GM12878 (cell line): ENCODE data around the gene DGLUCY. TPM values are rescaled to one million over a fixed set of nuclear protein-coding genes. Genes with fewer than 3 reads are reported as not detected.

Experiments
- ATAC-seq: fragments of 200-7000 bp; cut with Tn5 transposase; 3 replicates; pipeline ENCODE4 v1.9.1; 2020; ENCODE audit warnings: mild to moderate bottlenecking, moderate library complexity
- BruUV-seq: library from RNA; stranded (reverse); fragments of 400-500 nt; replicated peaks from 2 replicates; lab custom pipeline; 2021; lab: Mats Ljungman, UMichigan
- CTCF ChIA-PET: fragments of 300-600 bp; sonication (Branson Sonifier 250); formaldehyde crosslinking; extraction: SDS; loops from one replicate; lab custom pipeline; 2021; ENCODE audit warnings: inconsistent platforms; lab: Yijun Ruan, JAX
- POLR2A ChIA-PET: fragments of 350-600 bp; formaldehyde crosslinking; extraction: SDS; loops from one replicate; lab custom pipeline; 2021; ENCODE audit warnings: inconsistent platforms; lab: Charles Lee
- RAD21 ChIA-PET: fragments of 300-600 bp; sonication (Branson Sonifier 250); formaldehyde crosslinking; loops from one replicate; lab custom pipeline; 2023; ENCODE audit warnings: antibody characterized with exemption; ENCODE audit not compliant: unreplicated experiment; lab: Charles Lee
- SMC1A ChIA-PET: fragments of 300-600 bp; sonication (Branson Sonifier 250); formaldehyde crosslinking; loops from one replicate; lab custom pipeline; 2023; ENCODE audit not compliant: unreplicated experiment, uncharacterized antibody; lab: Charles Lee
- DNase-seq: peaks from one replicate; pipeline ENCODE4 v3.0.0-alpha.2; 2011; ENCODE audit warnings: low read depth, low spot score
- FAIRE-seq: peaks from 3 replicates; lab custom pipeline; 2011; peaks lifted over from hg19 to GRCh38; lab: Jason Lieb, UNC
- H2AFZ ChIP-seq: 2 replicates; pipeline ENCODE4 v1.6.0; 2011; ENCODE audit warnings: low read depth, low read length, control low read depth; ENCODE audit not compliant: control insufficient read depth
- H3K27ac ChIP-seq: 2 replicates; pipeline ENCODE4 v1.5.1; 2011; ENCODE audit warnings: control low read depth; ENCODE audit not compliant: control insufficient read depth, insufficient read depth
- H3K27me3 ChIP-seq, 2 experiments: replicated peaks in 1 of 2; 2 replicates each; pipeline versions ENCODE4 v1.6.0 to v1.6.1; 2011; ENCODE audit warnings: low read length in 1 of 2; ENCODE audit not compliant: control insufficient read depth in 2 of 2, insufficient read depth in 2 of 2
- H3K36me3 ChIP-seq, 2 experiments: 2 replicates each; pipeline ENCODE4 v1.5.1; 2011; ENCODE audit warnings: low read length in 1 of 2; ENCODE audit not compliant: control insufficient read depth in 2 of 2, insufficient read depth in 2 of 2
- H3K4me1 ChIP-seq: 2 replicates; pipeline ENCODE4 v1.6.1; 2011; ENCODE audit warnings: mild to moderate bottlenecking, low read length, moderate library complexity, mixed read lengths; ENCODE audit not compliant: control insufficient read depth, insufficient read depth
- H3K4me2 ChIP-seq: 2 replicates; pipeline ENCODE4 v1.6.0; 2011; ENCODE audit warnings: control low read depth; ENCODE audit not compliant: control insufficient read depth, insufficient read depth
- H3K4me3 ChIP-seq: fragments of 200-600 bp; sonication (generic); 2 replicates; pipeline ENCODE4 v1.5.1; 2016
- H3K79me2 ChIP-seq: 2 replicates; pipeline ENCODE4 v1.6.0; 2011; ENCODE audit warnings: low read length; ENCODE audit not compliant: control insufficient read depth, insufficient read depth
- H3K9ac ChIP-seq: 2 replicates; pipeline ENCODE4 v1.8.0; 2011; ENCODE audit warnings: low read length, control low read depth, mixed read lengths; ENCODE audit not compliant: control insufficient read depth, insufficient read depth
- H3K9me3 ChIP-seq: replicated peaks from 3 replicates; pipeline ENCODE4 v1.5.1; 2011; ENCODE audit warnings: mild to moderate bottlenecking, low read length; ENCODE audit not compliant: control insufficient read depth, insufficient read depth
- H4K20me1 ChIP-seq: 2 replicates; pipeline ENCODE4 v1.6.0; 2011; ENCODE audit not compliant: control insufficient read depth, insufficient read depth
- ASH2L ChIP-seq: fragments of 300-600, 200-600 bp; sonication (generic); IDR thresholded peaks from 2 replicates; pipeline ENCODE4 v1.6.1; 2017; ENCODE audit warnings: low read depth, mild to moderate bottlenecking, borderline replicate concordance
- GATAD2B ChIP-seq: fragments of 450-650 bp; conservative IDR thresholded peaks from 2 replicates; pipeline ENCODE4 v1.6.1; 2017; ENCODE audit warnings: low read depth, mild to moderate bottlenecking, moderate library complexity
- MEF2B ChIP-seq: fragments of 450-650 bp; IDR thresholded peaks from 2 replicates; pipeline ENCODE4 v1.6.1; 2018; ENCODE audit warnings: mild to moderate bottlenecking, moderate library complexity; ENCODE audit not compliant: partially characterized antibody, poor library complexity, severe bottlenecking
- MXI1 ChIP-seq: fragments of 150-350 bp; IDR thresholded peaks from 2 replicates; pipeline ENCODE4 v1.6.1; 2011; ENCODE audit warnings: low read depth, mild to moderate bottlenecking, inconsistent platforms, low read length, improper control_type of control experiment
- NR2F1 ChIP-seq: fragments of 450-650 bp; conservative IDR thresholded peaks from 2 replicates; pipeline ENCODE4 v1.6.1; 2017; ENCODE audit warnings: mild to moderate bottlenecking
- STAT1 ChIP-seq: fragments of 450-650 bp; conservative IDR thresholded peaks from 2 replicates; pipeline ENCODE4 v1.6.1; 2014; ENCODE audit warnings: antibody characterized with exemption, mild to moderate bottlenecking
- TBL1XR1 ChIP-seq: IDR thresholded peaks from 2 replicates; pipeline ENCODE4 v1.6.1; 2012; ENCODE audit warnings: low read depth, low read length, improper control_type of control experiment
- WGBS: methylation state at CpG from one replicate; pipeline ENCODE4 v1.1.6; 2016; ENCODE audit warnings: low lambda C conversion rate; ENCODE audit not compliant: insufficient replicate concordance, insufficient coverage; ENCODE audit errors: missing lambda C conversion rate; 5-methylcytosine and 5-hydroxymethylcytosine counted together
- in situ Hi-C: fragments of 300-500 bp; cut with MboI; formaldehyde crosslinking; loops from 9 replicates; pipeline ENCODE4 v1.14.3; 2018; ENCODE audit warnings: mixed read lengths
- intact Hi-C: fragments of 100-400 bp; cut with micrococcal nuclease; formaldehyde crosslinking; loops from one replicate; pipeline ENCODE4 v1.14.2; 2022; ENCODE audit not compliant: unreplicated experiment
- polyA plus RNA-seq, 11 experiments: library from polyadenylated mRNA; depleted of rRNA in 4 of 11; unstranded in 6 of 11; stranded (reverse) in 5 of 11; fragments of >200 nt; fragmentation: Nextera tagmentation in 4 of 11; fragmentation: Illumina TruSeq in 1 of 11; extraction: Ambion mirVana in 4 of 11; extraction: Trizol in 1 of 11; gene quantifications; 1 replicate in 1 of 11; 2 replicates in 10 of 11; pipeline versions ENCODE4 v1.2.1 to v1.2.3, GENCODE V29; 2011 to 2016; ENCODE audit warnings: inconsistent platforms in 2 of 11, missing spikeins in 2 of 11, low read depth in 1 of 11
- total RNA-seq, 4 experiments: library from RNA; depleted of rRNA in 3 of 4; stranded (reverse); fragments of >200 nt in 3 of 4; fragmentation: Illumina TruSeq in 1 of 4; extraction: Trizol in 1 of 4; gene quantifications; 2 replicates each; pipeline versions ENCODE4 v1.2.1 to v1.2.3, GENCODE V29; 2013 to 2021
- TF ChIP-seq, protein P1 (sequence below): fragments of 450-650 bp; IDR thresholded peaks from 2 replicates; pipeline ENCODE4 v1.6.1; 2017; ENCODE audit warnings: low read depth, mild to moderate bottlenecking, moderate library complexity
- TF ChIP-seq, protein P2 (sequence below): fragments of 450-650 bp; formaldehyde crosslinking; IDR thresholded peaks from 2 replicates; pipeline ENCODE4 v1.5.0; 2022; ENCODE audit warnings: mild to moderate bottlenecking, missing genetic modification characterization
- TF ChIP-seq, protein P3 (sequence below): IDR thresholded peaks from 2 replicates; pipeline ENCODE4 v1.6.1; 2012; ENCODE audit warnings: low read depth, low read length, improper control_type of control experiment
- TF ChIP-seq, protein P4 (sequence below): fragments of 450-650 bp; IDR thresholded peaks from 2 replicates; pipeline ENCODE4 v1.6.1; 2014; ENCODE audit warnings: mild to moderate bottlenecking
- TF ChIP-seq, protein P5 (sequence below): fragments of 450-650 bp; IDR thresholded peaks from 2 replicates; pipeline ENCODE4 v1.6.1; 2016; ENCODE audit warnings: mild to moderate bottlenecking, moderate library complexity, borderline replicate concordance

DGLUCY gene
- total and polyA plus RNA-seq, 10 of the 15 experiments (the other 5 are each of a cell fraction or from before 2014, with no cell fraction given) = 15.0 to 70.3 (median 55.1) TPM

DNA sequence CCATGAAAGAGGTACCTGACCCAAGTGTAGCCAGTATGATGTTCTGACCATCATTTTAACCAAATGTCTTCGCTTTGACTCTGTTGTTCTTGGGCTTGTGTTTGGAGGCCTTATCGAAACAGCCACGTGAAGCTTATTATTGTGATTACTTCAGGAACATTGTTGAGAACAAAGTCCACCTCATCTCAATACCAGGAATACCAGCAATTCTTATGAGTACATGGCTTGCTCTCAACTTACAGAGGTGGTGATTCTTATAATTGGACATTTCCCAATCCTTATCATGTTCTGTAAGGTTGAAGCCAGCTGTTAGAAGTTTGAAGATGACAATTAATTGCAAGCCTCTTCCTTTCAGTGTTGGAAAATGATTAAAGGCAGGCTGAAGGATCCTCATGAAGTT lies 31.6 kb upstream of the DGLUCY start:
- ChIA-PET CTCF (no interaction called here), POLR2A (no interaction called here), SMC1A (no interaction called here), RAD21 (no interaction called here)
- H3K27me3 ChIP-seq = no peaks in the 10 kb centered on the region
- no peak overlapping the region for H3K4me2 ChIP-seq
- no peak for ATAC-seq
- BruUV-seq = no TSS peak
- peaks cover 5% of the 10 kb centered on the region for H3K4me1 ChIP-seq
- in situ Hi-C loops = no loop called here
- intact Hi-C loops = no loop called here
- no peaks in the 10 kb centered on the region for H4K20me1 ChIP-seq
- no peaks in the 10 kb centered on the region for H3K36me3 ChIP-seq
- no peak for DNase-seq
- H3K79me2 ChIP-seq = no peaks in the 10 kb centered on the region
- H2AFZ ChIP-seq = no peak overlapping the region
- no peaks in the 10 kb centered on the region for H3K9me3 ChIP-seq
- H3K9ac ChIP-seq = no peak overlapping the region
- no peak for FAIRE-seq
- no peak overlapping the region for H3K4me3 ChIP-seq
- TF ChIP-seq, protein P1, sequence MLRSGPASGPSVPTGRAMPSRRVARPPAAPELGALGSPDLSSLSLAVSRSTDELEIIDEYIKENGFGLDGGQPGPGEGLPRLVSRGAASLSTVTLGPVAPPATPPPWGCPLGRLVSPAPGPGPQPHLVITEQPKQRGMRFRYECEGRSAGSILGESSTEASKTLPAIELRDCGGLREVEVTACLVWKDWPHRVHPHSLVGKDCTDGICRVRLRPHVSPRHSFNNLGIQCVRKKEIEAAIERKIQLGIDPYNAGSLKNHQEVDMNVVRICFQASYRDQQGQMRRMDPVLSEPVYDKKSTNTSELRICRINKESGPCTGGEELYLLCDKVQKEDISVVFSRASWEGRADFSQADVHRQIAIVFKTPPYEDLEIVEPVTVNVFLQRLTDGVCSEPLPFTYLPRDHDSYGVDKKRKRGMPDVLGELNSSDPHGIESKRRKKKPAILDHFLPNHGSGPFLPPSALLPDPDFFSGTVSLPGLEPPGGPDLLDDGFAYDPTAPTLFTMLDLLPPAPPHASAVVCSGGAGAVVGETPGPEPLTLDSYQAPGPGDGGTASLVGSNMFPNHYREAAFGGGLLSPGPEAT = no peak
- TF ChIP-seq, protein P2, sequence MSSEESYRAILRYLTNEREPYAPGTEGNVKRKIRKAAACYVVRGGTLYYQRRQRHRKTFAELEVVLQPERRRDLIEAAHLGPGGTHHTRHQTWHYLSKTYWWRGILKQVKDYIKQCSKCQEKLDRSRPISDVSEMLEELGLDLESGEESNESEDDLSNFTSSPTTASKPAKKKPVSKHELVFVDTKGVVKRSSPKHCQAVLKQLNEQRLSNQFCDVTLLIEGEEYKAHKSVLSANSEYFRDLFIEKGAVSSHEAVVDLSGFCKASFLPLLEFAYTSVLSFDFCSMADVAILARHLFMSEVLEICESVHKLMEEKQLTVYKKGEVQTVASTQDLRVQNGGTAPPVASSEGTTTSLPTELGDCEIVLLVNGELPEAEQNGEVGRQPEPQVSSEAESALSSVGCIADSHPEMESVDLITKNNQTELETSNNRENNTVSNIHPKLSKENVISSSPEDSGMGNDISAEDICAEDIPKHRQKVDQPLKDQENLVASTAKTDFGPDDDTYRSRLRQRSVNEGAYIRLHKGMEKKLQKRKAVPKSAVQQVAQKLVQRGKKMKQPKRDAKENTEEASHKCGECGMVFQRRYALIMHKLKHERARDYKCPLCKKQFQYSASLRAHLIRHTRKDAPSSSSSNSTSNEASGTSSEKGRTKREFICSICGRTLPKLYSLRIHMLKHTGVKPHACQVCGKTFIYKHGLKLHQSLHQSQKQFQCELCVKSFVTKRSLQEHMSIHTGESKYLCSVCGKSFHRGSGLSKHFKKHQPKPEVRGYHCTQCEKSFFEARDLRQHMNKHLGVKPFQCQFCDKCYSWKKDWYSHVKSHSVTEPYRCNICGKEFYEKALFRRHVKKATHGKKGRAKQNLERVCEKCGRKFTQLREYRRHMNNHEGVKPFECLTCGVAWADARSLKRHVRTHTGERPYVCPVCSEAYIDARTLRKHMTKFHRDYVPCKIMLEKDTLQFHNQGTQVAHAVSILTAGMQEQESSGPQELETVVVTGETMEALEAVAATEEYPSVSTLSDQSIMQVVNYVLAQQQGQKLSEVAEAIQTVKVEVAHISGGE (CRISPR knock-in tag) = no peak
- TF ChIP-seq, protein P3, sequence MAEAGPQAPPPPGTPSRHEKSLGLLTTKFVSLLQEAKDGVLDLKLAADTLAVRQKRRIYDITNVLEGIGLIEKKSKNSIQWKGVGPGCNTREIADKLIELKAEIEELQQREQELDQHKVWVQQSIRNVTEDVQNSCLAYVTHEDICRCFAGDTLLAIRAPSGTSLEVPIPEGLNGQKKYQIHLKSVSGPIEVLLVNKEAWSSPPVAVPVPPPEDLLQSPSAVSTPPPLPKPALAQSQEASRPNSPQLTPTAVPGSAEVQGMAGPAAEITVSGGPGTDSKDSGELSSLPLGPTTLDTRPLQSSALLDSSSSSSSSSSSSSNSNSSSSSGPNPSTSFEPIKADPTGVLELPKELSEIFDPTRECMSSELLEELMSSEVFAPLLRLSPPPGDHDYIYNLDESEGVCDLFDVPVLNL = no peak
- TF ChIP-seq NR2F1 (no peak), MEF2B (no peak), MXI1 (no peak), ASH2L (no peak), TBL1XR1 (no peak), STAT1 (no peak), GATAD2B (no peak)
- TF ChIP-seq, protein P4, sequence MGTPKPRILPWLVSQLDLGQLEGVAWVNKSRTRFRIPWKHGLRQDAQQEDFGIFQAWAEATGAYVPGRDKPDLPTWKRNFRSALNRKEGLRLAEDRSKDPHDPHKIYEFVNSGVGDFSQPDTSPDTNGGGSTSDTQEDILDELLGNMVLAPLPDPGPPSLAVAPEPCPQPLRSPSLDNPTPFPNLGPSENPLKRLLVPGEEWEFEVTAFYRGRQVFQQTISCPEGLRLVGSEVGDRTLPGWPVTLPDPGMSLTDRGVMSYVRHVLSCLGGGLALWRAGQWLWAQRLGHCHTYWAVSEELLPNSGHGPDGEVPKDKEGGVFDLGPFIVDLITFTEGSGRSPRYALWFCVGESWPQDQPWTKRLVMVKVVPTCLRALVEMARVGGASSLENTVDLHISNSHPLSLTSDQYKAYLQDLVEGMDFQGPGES = no peak
- TF ChIP-seq, protein P5, sequence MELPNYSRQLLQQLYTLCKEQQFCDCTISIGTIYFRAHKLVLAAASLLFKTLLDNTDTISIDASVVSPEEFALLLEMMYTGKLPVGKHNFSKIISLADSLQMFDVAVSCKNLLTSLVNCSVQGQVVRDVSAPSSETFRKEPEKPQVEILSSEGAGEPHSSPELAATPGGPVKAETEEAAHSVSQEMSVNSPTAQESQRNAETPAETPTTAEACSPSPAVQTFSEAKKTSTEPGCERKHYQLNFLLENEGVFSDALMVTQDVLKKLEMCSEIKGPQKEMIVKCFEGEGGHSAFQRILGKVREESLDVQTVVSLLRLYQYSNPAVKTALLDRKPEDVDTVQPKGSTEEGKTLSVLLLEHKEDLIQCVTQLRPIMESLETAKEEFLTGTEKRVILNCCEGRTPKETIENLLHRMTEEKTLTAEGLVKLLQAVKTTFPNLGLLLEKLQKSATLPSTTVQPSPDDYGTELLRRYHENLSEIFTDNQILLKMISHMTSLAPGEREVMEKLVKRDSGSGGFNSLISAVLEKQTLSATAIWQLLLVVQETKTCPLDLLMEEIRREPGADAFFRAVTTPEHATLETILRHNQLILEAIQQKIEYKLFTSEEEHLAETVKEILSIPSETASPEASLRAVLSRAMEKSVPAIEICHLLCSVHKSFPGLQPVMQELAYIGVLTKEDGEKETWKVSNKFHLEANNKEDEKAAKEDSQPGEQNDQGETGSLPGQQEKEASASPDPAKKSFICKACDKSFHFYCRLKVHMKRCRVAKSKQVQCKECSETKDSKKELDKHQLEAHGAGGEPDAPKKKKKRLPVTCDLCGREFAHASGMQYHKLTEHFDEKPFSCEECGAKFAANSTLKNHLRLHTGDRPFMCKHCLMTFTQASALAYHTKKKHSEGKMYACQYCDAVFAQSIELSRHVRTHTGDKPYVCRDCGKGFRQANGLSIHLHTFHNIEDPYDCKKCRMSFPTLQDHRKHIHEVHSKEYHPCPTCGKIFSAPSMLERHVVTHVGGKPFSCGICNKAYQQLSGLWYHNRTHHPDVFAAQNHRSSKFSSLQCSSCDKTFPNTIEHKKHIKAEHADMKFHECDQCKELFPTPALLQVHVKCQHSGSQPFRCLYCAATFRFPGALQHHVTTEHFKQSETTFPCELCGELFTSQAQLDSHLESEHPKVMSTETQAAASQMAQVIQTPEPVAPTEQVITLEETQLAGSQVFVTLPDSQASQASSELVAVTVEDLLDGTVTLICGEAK = no peak
- no peak overlapping the region for H3K27ac ChIP-seq
- WGBS = 100% methylated on average over 3 of the region's 3 CpGs
